A673 (cell line): ENCODE data around the gene ZBTB25. TPM values are rescaled to one million over a fixed set of nuclear protein-coding genes. Genes with fewer than 3 reads are reported as not detected.

ENCODE experiments used
- BruUV-seq: library from RNA; stranded (reverse); fragments of 400-500 nt; replicated peaks from 2 replicates; lab custom pipeline; 2021; lab: Mats Ljungman, UMichigan
- CTCF ChIA-PET: fragments of 300-600 bp; sonication (Branson Sonifier 250); formaldehyde crosslinking; loops from one replicate; lab custom pipeline; 2022; ENCODE audit warnings: antibody characterized with exemption; lab: Charles Lee
- POLR2A ChIA-PET: fragments of 300-600 bp; sonication (Branson Sonifier 250); formaldehyde crosslinking; loops from one replicate; lab custom pipeline; 2022; ENCODE audit warnings: antibody characterized with exemption; ENCODE audit not compliant: low non-redundant PET; lab: Charles Lee
- DNase-seq: peaks from one replicate; pipeline ENCODE4 v3.0.0-alpha.2; 2015; ENCODE audit warnings: low spot score
- H3K27ac ChIP-seq: fragments of 200-600 bp; sonication (generic); 2 replicates; pipeline ENCODE4 v1.5.1; 2016; ENCODE audit warnings: mixed run types, low read depth, mild to moderate bottlenecking, mixed read lengths, antibody characterized with exemption, low read length; ENCODE audit not compliant: poor library complexity, severe bottlenecking
- H3K27me3 ChIP-seq: fragments of 200-600 bp; sonication (generic); replicated peaks from 2 replicates; pipeline ENCODE4 v1.6.1; 2017; ENCODE audit warnings: mixed run types, low read depth, mild to moderate bottlenecking, mixed read lengths, antibody characterized with exemption, low read length; ENCODE audit not compliant: insufficient read depth, poor library complexity
- H3K36me3 ChIP-seq: fragments of 200-600 bp; sonication (generic); 2 replicates; pipeline ENCODE4 v1.6.1; 2016; ENCODE audit warnings: mixed run types, mild to moderate bottlenecking, mixed read lengths, antibody characterized with exemption, low read length; ENCODE audit not compliant: insufficient read depth, poor library complexity, severe bottlenecking
- H3K4me1 ChIP-seq: fragments of 200-600 bp; sonication (generic); 2 replicates; pipeline ENCODE4 v1.6.1; 2017; ENCODE audit warnings: mixed run types, mild to moderate bottlenecking, mixed read lengths, antibody characterized with exemption, low read length; ENCODE audit not compliant: insufficient read depth, poor library complexity, severe bottlenecking
- H3K4me3 ChIP-seq: fragments of 200-600 bp; sonication (generic); 2 replicates; pipeline ENCODE4 v1.5.1; 2016; ENCODE audit warnings: low read depth, mixed run types, mild to moderate bottlenecking, mixed read lengths, low read length; ENCODE audit not compliant: poor library complexity, severe bottlenecking
- H3K9me3 ChIP-seq: fragments of 200-600 bp; sonication (generic); 2 replicates; pipeline ENCODE4 v1.6.1; 2016; ENCODE audit warnings: mixed run types, low read depth, mild to moderate bottlenecking, mixed read lengths, antibody characterized with exemption, low read length; ENCODE audit not compliant: poor library complexity, severe bottlenecking
- CTCF ChIP-seq: fragments of 300-800, 200-600 bp; sonication (generic); conservative IDR thresholded peaks from 2 replicates; pipeline ENCODE4 v1.5.1; 2017; ENCODE audit warnings: low read depth, mild to moderate bottlenecking, antibody characterized with exemption, low read length, moderate library complexity, mixed read lengths
- EZH2 ChIP-seq: fragments of 200-600 bp; sonication (generic); IDR thresholded peaks from 2 replicates; pipeline ENCODE4 v1.6.1; 2017; ENCODE audit warnings: borderline replicate concordance, low read depth, mild to moderate bottlenecking, mixed read lengths, antibody characterized with exemption, low read length; ENCODE audit not compliant: poor library complexity, severe bottlenecking
- intact Hi-C: fragments of 100-400 bp; cut with micrococcal nuclease; formaldehyde crosslinking; loops from one replicate; pipeline ENCODE4 v1.10.0; 2022; ENCODE audit not compliant: unreplicated experiment
- total RNA-seq: library from RNA; stranded (reverse); gene quantifications from 2 replicates; pipeline ENCODE4 v1.2.3, GENCODE V29; 2021

The ZBTB25 gene
- total RNA-seq, 1 experiment from 2014 or later: 11.3 TPM

- peak overlapping the region; percentile 71 for H3K4me3 ChIP-seq
- DNase-seq: no peak
- CTCF ChIA-PET: no interaction called here
- H3K27me3 ChIP-seq: no peaks in the 10 kb centered on the region
- H3K4me1 ChIP-seq: peaks cover 7% of the 10 kb centered on the region
- no peak overlapping the region for H3K27ac ChIP-seq
- POLR2A ChIA-PET: no interaction called here
- intact Hi-C loops: no loop called here
- TF ChIP-seq EZH2: no peak
- TF ChIP-seq CTCF: no peak
- no peaks in the 10 kb centered on the region for H3K9me3 ChIP-seq
- peaks cover 6% of the 10 kb centered on the region for H3K36me3 ChIP-seq
- no TSS peak for BruUV-seq
These were observed 39.0 kb downstream of the ZBTB25 start for GRCh38 chr14:64464651-64465050.

- no TSS peak for BruUV-seq
- no peak for DNase-seq
- Histone ChIP-seq H3K9me3 (no peaks in the 10 kb centered on the region), H3K4me3 (no peak overlapping the region), H3K36me3 (peaks cover 6% of the 10 kb centered on the region), H3K4me1 (peaks cover 7% of the 10 kb centered on the region), H3K27me3 (no peaks in the 10 kb centered on the region), H3K27ac (no peak overlapping the region)
- intact Hi-C loops: no loop called here
- CTCF ChIA-PET: interaction anchor here (0.6 kb wide), 1 partner anchor 447 kb away, joined by 3 read pairs; no protein-coding TSS in a partner anchor
- TF ChIP-seq EZH2 (no peak), CTCF (no peak)
- POLR2A ChIA-PET: no interaction called here
These were observed 39.8 kb downstream of the ZBTB25 start for GRCh38 chr14:64463873-64464272.

- Histone ChIP-seq H3K4me1 (peaks cover 7% of the 10 kb centered on the region), H3K9me3 (no peaks in the 10 kb centered on the region), H3K27me3 (no peaks in the 10 kb centered on the region), H3K4me3 (no peak overlapping the region), H3K36me3 (peaks cover 9% of the 10 kb centered on the region), H3K27ac (no peak overlapping the region)
- BruUV-seq: no TSS peak
- ChIA-PET CTCF (interaction anchor here (0.8 kb wide), 1 partner anchor 9 kb away, joined by 5 read pairs; no protein-coding TSS in a partner anchor), POLR2A (no interaction called here)
- intact Hi-C loops: no loop called here
- no peak for DNase-seq
- TF ChIP-seq CTCF: no peak
- no peak for TF ChIP-seq EZH2
These were observed 40.4 kb downstream of the ZBTB25 start for GRCh38 chr14:64463195-64463594.
